H9 (cell line): ENCODE results near the gene IFNL1. TPM values are rescaled to one million over a fixed set of nuclear protein-coding genes. Genes with fewer than 3 reads are reported as not detected.

Source experiments
- DNase-seq: peaks from one replicate; pipeline ENCODE4 v3.0.0-alpha.2; 2017
- H2AFZ ChIP-seq: one replicate; pipeline ENCODE4 v1.6.1; 2013; ENCODE audit warnings: mild to moderate bottlenecking, low read length, control low read depth, moderate library complexity
- H2AK5ac ChIP-seq: 2 replicates; pipeline ENCODE4 v1.6.1; 2013; ENCODE audit warnings: low read length, control low read depth, mixed read lengths; ENCODE audit not compliant: insufficient read length
- H2BK120ac ChIP-seq: one replicate; pipeline ENCODE4 v1.6.1; 2013; ENCODE audit warnings: low read depth, mild to moderate bottlenecking, low read length, control low read depth, inconsistent platforms; ENCODE audit not compliant: poor library complexity, severe bottlenecking
- H2BK12ac ChIP-seq: 2 replicates; pipeline ENCODE4 v1.6.1; 2013; ENCODE audit warnings: low read length, control low read depth, mixed read lengths, low read depth; ENCODE audit not compliant: insufficient read length
- H2BK15ac ChIP-seq: 2 replicates; pipeline ENCODE4 v1.6.1; 2013; ENCODE audit warnings: low read depth, low read length, control low read depth
- H2BK20ac ChIP-seq: one replicate; pipeline ENCODE4 v1.6.1; 2013; ENCODE audit warnings: low read depth, mild to moderate bottlenecking, low read length, control low read depth, inconsistent platforms; ENCODE audit not compliant: poor library complexity, severe bottlenecking
- H2BK5ac ChIP-seq: 2 replicates; pipeline ENCODE4 v1.6.1; 2013; ENCODE audit warnings: low read length, control low read depth, mixed read lengths; ENCODE audit not compliant: insufficient read length
- H3K14ac ChIP-seq: 2 replicates; pipeline ENCODE4 v1.6.1; 2013; ENCODE audit warnings: low read length, control low read depth; ENCODE audit not compliant: insufficient read depth
- H3K18ac ChIP-seq: 2 replicates; pipeline ENCODE4 v1.6.1; 2013; ENCODE audit warnings: low read depth, mild to moderate bottlenecking, mixed read lengths, low read length, control low read depth; ENCODE audit not compliant: insufficient read length
- H3K23ac ChIP-seq: 2 replicates; pipeline ENCODE4 v1.6.1; 2013; ENCODE audit warnings: low read length, control low read depth, mixed read lengths, low read depth; ENCODE audit not compliant: insufficient read length
- H3K23me2 ChIP-seq: 2 replicates; pipeline ENCODE4 v1.6.1; 2013; ENCODE audit warnings: low read depth, mild to moderate bottlenecking, mixed read lengths, low read length, control low read depth; ENCODE audit not compliant: insufficient read length, poor library complexity, severe bottlenecking
- H3K27ac ChIP-seq: 2 replicates; pipeline ENCODE4 v1.5.1; 2013; ENCODE audit warnings: low read length, control low read depth, mixed read lengths, low read depth; ENCODE audit not compliant: insufficient read length
- H3K27me3 ChIP-seq: 2 replicates; pipeline ENCODE4 v1.6.1; 2013; ENCODE audit warnings: low read length, control low read depth, inconsistent platforms; ENCODE audit not compliant: insufficient read depth
- H3K4ac ChIP-seq: 2 replicates; pipeline ENCODE4 v1.6.1; 2013; ENCODE audit warnings: low read depth, mild to moderate bottlenecking, control low read depth, inconsistent platforms, low read length, moderate library complexity
- H3K4me1 ChIP-seq: 2 replicates; pipeline ENCODE4 v1.6.1; 2013; ENCODE audit warnings: low read length, control low read depth, inconsistent platforms; ENCODE audit not compliant: insufficient read depth
- H3K4me2 ChIP-seq: 2 replicates; pipeline ENCODE4 v1.6.1; 2013; ENCODE audit warnings: low read length, control low read depth, mixed read lengths; ENCODE audit not compliant: insufficient read length, insufficient read depth
- H3K56ac ChIP-seq: 2 replicates; pipeline ENCODE4 v1.6.1; 2013; ENCODE audit warnings: low read depth, mild to moderate bottlenecking, mixed read lengths, low read length, control low read depth; ENCODE audit not compliant: insufficient read length
- H3K79me1 ChIP-seq: 2 replicates; pipeline ENCODE4 v1.6.1; 2013; ENCODE audit warnings: low read depth, mild to moderate bottlenecking, moderate library complexity, low read length, control low read depth, inconsistent platforms; ENCODE audit not compliant: insufficient read depth, poor library complexity, severe bottlenecking
- H3K79me2 ChIP-seq: 2 replicates; pipeline ENCODE4 v1.6.1; 2013; ENCODE audit warnings: low read length, control low read depth, inconsistent platforms; ENCODE audit not compliant: insufficient read depth
- H3K9ac ChIP-seq: 2 replicates; pipeline ENCODE4 v1.6.1; 2013; ENCODE audit warnings: low read length, control low read depth, mixed read lengths; ENCODE audit not compliant: insufficient read length; ENCODE audit errors: extremely low read depth
- H3K9me3 ChIP-seq: one replicate; pipeline ENCODE4 v1.6.1; 2013; ENCODE audit warnings: low read depth, low read length, inconsistent platforms; ENCODE audit not compliant: control insufficient read depth
- H3T11ph ChIP-seq: one replicate; pipeline ENCODE4 v1.6.1; 2013; ENCODE audit warnings: mild to moderate bottlenecking, low read length, control low read depth, inconsistent platforms
- H4K20me1 ChIP-seq: one replicate; pipeline ENCODE4 v1.6.1; 2013; ENCODE audit not compliant: control insufficient read depth, insufficient read length, insufficient read depth
- H4K5ac ChIP-seq: 2 replicates; pipeline ENCODE4 v1.6.1; 2013; ENCODE audit warnings: low read depth, mild to moderate bottlenecking, mixed read lengths, low read length, control low read depth; ENCODE audit not compliant: insufficient read length
- H4K8ac ChIP-seq: replicated peaks from 2 replicates; pipeline ENCODE4 v1.6.1; 2013; ENCODE audit warnings: low read length, control low read depth, mixed read lengths, low read depth; ENCODE audit not compliant: insufficient read length
- H4K91ac ChIP-seq: 2 replicates; pipeline ENCODE4 v1.6.1; 2013; ENCODE audit warnings: low read depth, mild to moderate bottlenecking, moderate library complexity, mixed read lengths, low read length, control low read depth; ENCODE audit not compliant: insufficient read length
- H3K27ac Mint-ChIP-seq, 3 experiments: 2 replicates in 2 of 3; 3 replicates in 1 of 3; pipeline ENCODE4 v1.8.0; 2020 to 2021; ENCODE audit warnings: mixed read lengths in 3 of 3, mild to moderate bottlenecking in 1 of 3, moderate library complexity in 1 of 3
- H3K27me3 Mint-ChIP-seq: 2 replicates; pipeline ENCODE4 v1.8.0; 2021; ENCODE audit warnings: low read depth, mild to moderate bottlenecking, moderate library complexity, mixed read lengths
- H3K36me3 Mint-ChIP-seq, 3 experiments: 2 replicates in 2 of 3; 3 replicates in 1 of 3; pipeline ENCODE4 v1.8.0; 2020 to 2021; ENCODE audit warnings: low read depth in 3 of 3, mixed read lengths in 3 of 3; ENCODE audit not compliant: insufficient read depth in 1 of 3
- H3K4me1 Mint-ChIP-seq, 2 experiments: 2 replicates each; pipeline ENCODE4 v1.8.0; 2020; ENCODE audit warnings: mixed read lengths in 2 of 2
- H3K4me3 Mint-ChIP-seq, 2 experiments: 2 replicates in 1 of 2; 3 replicates in 1 of 2; pipeline ENCODE4 v1.8.0; 2020 to 2021; ENCODE audit warnings: mild to moderate bottlenecking in 2 of 2, mixed read lengths in 2 of 2, moderate library complexity in 1 of 2
- H3K9me3 Mint-ChIP-seq, 2 experiments: 2 replicates in 1 of 2; 3 replicates in 1 of 2; pipeline ENCODE4 v1.8.0; 2020; ENCODE audit warnings: mild to moderate bottlenecking in 2 of 2, mixed read lengths in 2 of 2, moderate library complexity in 1 of 2
- WGBS: extraction: QIAGEN DNeasy Blood & Tissue Kit; methylation state at CpG from one replicate; pipeline ENCODE4 v1.1.7; 2013; ENCODE audit warnings: missing lambda C conversion rate, low lambda C conversion rate, mixed read lengths; ENCODE audit not compliant: insufficient read length; ENCODE audit errors: extremely low coverage; 5-methylcytosine and 5-hydroxymethylcytosine counted together
- total RNA-seq: library from RNA; stranded (reverse); gene quantifications from 2 replicates; pipeline ENCODE4 v1.2.1, GENCODE V29; 2021
- TF ChIP-seq, protein P1 (sequence below): fragments of 200-600 bp; sonication (generic); conservative IDR thresholded peaks from 3 replicates; pipeline ENCODE4 v1.8.0; 2021; ENCODE audit warnings: antibody characterized with exemption, mild to moderate bottlenecking

Gene IFNL1
- total RNA-seq, 1 experiment from 2014 or later: not detected

- Histone ChIP-seq H3K27me3 (peaks cover 18% of the 10 kb centered on the region; the same call in 1 of the 2 replicates), H2BK15ac (no peak overlapping the region), H2BK5ac (no peak overlapping the region), H3K23me2 (no peaks in the 10 kb centered on the region), H4K8ac (no peak overlapping the region), H2BK20ac (no peak overlapping the region), H2BK12ac (no peak overlapping the region), H3K4me1 (no peaks in the 10 kb centered on the region), H3K23ac (no peak overlapping the region), H3K9ac (no peak overlapping the region), H3K18ac (no peak overlapping the region), H2AFZ (no peak overlapping the region), H3K79me2 (no peaks in the 10 kb centered on the region), H4K5ac (no peak overlapping the region), H3T11ph (no peak overlapping the region), H3K9me3 (no peaks in the 10 kb centered on the region), H3K4me2 (no peak overlapping the region), H3K14ac (no peak overlapping the region), H4K91ac (no peak overlapping the region), H3K79me1 (no peaks in the 10 kb centered on the region), H3K56ac (no peak overlapping the region), H4K20me1 (no peaks in the 10 kb centered on the region), H2BK120ac (no peak overlapping the region), H3K4ac (no peak overlapping the region), H3K27ac (no peak overlapping the region), H2AK5ac (no peak overlapping the region)
- no peak overlapping the region for H3K4me3 Mint-ChIP-seq
- TF ChIP-seq, protein P1, sequence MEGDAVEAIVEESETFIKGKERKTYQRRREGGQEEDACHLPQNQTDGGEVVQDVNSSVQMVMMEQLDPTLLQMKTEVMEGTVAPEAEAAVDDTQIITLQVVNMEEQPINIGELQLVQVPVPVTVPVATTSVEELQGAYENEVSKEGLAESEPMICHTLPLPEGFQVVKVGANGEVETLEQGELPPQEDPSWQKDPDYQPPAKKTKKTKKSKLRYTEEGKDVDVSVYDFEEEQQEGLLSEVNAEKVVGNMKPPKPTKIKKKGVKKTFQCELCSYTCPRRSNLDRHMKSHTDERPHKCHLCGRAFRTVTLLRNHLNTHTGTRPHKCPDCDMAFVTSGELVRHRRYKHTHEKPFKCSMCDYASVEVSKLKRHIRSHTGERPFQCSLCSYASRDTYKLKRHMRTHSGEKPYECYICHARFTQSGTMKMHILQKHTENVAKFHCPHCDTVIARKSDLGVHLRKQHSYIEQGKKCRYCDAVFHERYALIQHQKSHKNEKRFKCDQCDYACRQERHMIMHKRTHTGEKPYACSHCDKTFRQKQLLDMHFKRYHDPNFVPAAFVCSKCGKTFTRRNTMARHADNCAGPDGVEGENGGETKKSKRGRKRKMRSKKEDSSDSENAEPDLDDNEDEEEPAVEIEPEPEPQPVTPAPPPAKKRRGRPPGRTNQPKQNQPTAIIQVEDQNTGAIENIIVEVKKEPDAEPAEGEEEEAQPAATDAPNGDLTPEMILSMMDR: no peak
- DNase-seq: no peak
- H3K27ac Mint-ChIP-seq: no peak overlapping the region
- peaks cover 0 to 2% of the 10 kb centered on the region in 2 experiments; a peak in 1 of 4 replicates for H3K4me1 Mint-ChIP-seq
- H3K9me3 Mint-ChIP-seq: no peaks in the 10 kb centered on the region
- WGBS: no CpG with 5 or more reads among the region's 8 CpGs
- no peaks in the 10 kb centered on the region for H3K36me3 Mint-ChIP-seq
- H3K27me3 Mint-ChIP-seq: peaks cover 89% of the 10 kb centered on the region
These were observed 42.6 kb upstream of the IFNL1 start for GRCh38 chr19:39253374-39254149.
